Skeletal muscle cell (primary cell): Measurements from ENCODE around the gene DENND4B.
A peak's percentile ranks its signal among the peaks of the same experiment; 100 is the strongest.

Experiments used
- DNase-seq: peaks from one replicate; pipeline ENCODE4 v3.0.0-alpha.2; 2010; ENCODE audit warnings: low read depth
- H3K4me3 ChIP-seq: 2 replicates; pipeline ENCODE4 v1.5.1; 2011; ENCODE audit warnings: low read depth, mild to moderate bottlenecking, control low read depth, low read length, moderate library complexity

The DENND4B gene

DNA sequence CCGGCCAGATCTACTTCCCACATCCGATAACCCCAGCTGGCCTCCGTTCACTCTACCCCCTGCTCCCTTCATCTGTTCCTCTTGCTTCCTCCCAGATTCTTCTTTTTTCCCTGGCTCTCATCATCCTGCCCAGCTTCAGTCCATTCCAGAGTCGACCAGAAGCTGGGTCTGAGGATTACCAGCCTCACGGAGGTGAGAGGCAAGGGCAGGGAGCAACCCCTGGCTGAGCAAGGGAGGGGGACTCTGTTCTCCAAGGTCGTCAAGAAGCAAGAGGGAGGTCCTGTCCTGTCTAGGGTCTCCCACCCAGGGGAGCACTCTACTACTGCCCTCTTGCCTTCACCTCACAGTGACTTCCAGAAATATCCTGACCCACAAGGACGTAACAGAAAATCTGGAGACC, 27.0 kb upstream of the DENND4B start:
- DNase-seq = no peak
- H3K4me3 ChIP-seq = no peak overlapping the region

DNA sequence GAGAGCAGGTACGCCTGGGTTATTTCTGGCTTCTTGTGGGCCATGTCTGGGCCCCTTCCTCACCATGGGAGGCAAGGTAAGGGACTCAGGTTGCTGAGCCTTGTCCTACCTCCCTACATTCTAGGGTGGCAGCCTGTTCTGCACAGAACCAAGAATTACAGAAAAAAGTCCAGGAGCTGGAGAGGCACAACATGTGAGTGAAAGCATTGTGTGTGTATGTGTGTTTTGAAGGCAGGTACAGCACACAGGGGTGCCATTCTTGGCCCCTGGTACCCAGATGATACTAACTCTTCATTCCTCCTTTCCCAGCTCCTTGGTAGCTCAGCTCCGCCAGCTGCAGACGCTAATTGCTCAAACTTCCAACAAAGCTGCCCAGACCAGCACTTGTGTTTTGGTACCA, 26.6 kb upstream of the DENND4B start:
- no peak overlapping the region for H3K4me3 ChIP-seq
- DNase-seq = no peak

DNA sequence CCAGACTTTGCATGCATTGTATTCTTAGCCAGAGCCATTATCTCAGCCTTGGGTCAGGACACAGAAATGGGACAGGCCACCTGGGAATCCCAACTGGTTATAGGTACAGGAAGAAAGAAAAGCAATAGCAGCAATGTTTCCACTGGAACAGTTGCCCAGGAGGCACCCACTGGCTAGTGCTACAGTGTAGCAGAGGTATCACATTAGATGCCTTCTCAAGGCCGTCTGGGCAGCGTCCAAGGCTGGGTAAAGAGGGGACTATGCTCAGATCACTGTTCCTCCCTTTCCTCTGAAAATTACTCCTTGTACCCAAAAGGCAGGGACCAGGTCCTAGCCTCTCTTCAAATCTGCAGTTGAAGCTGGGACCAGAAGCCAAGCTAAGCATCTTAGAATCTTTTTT, 23.8 kb upstream of the DENND4B start:
- no peak overlapping the region for H3K4me3 ChIP-seq
- no peak for DNase-seq

DNA sequence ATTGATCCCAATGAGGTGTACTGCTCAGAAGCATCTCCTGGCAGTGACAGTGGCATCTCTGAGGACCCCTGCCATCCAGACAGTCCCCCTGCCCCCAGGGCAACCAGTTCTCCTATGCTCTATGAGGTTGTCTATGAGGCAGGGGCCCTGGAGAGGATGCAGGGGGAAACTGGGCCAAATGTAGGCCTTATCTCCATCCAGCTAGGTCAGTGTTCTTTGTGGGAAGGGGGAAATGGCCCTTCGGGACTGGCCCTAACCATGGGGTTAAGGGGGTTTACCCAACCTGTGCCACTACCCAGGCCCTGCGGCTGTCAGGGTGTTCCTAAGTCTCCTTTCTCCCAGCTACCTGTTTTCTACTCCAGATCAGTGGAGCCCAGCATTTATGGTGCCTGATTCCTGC, 22.5 kb upstream of the DENND4B start:
- H3K4me3 ChIP-seq = peak overlapping the region; percentile 63
- DNase-seq = no peak

DNA sequence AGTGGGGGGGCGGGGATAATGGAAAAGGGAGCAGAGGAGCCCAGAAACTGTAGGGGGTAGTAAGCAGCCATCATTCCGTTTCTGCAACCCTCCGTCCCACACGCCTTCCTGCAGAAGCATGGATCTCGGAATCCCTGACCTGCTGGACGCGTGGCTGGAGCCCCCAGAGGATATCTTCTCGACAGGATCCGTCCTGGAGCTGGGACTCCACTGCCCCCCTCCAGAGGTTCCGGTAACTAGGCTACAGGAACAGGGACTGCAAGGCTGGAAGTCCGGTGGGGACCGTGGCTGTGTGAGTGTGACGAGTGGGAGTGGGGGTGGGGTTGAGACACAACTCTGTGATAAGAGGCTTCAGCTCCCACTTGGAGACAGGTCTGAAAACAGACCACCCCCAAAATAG, 21.9 kb upstream of the DENND4B start:
- peak overlapping the region; percentile 63 for H3K4me3 ChIP-seq
- no peak for DNase-seq

DNA sequence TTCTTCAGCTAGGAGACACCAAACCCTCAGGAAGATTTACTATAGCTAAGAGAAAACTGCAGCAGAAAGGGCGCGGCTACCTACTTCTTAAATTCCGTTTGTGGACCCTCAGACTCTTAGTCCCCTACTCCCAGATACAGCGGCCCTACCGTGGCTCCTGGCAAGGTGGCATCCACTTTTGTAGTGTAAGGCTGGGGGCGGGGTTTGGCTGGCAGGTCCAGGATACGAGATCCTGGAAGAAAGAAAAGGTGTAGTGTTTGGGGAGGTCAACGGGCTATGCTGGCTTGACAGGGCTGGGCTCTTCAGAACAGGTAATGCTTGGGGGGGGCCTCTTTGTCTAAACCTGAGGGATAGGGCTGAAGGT, 21.5 kb upstream of the DENND4B start:
- H3K4me3 ChIP-seq = peak overlapping the region; percentile 63
- DNase-seq = no peak

DNA sequence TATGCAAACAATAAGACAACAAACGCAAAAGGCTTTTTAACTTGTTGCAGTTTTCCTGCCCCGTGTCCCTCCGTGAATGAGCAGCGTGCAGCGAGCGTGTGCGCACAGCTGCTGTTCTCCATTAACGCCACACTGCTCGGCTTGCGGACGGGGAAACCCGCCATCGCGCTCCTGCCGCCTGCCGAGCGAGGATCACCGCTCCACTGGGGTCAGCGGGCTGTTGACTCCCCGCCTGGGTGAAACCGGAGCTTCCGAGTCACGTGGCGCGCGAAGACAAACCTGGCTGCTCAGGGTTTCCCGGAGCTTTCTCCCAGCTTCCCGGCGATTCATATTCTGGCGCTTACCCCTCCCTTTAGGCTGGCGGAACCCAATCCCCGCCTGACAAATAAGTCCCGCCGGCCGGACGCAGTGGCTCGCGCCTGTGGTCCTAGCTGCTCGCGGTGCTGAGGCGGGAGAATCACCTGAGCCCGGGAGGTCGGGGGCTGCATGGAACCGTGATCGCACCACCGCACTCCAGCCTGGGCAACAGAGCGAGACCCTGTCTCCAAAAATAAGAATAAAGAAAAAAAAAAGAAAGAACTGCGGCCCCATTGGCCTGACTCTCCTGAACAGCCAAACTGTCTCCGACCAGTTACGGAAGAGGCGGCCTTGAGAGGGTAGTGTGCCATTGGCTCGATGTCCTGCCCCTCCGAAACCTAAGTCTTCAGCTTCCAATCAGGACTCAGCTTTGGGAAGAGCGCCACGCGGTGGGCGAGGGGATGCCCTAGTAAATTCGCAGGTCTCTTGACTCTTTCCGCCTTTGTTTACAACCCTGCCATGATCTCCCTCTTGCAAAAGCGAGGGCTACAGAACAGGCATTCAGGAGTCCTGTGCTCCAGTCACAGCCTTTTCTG, 20.8 kb upstream of the DENND4B start, which contains the start of gene CREB3L4:
Gene CREB3L4 (plus strand): TSS at position 796 of the 893 bp plus-strand sequence. CDS start 624 bp downstream, outside the sequence.
- DNase-seq = peak; percentile 97
- peak within 1 kb of the TSS; percentile 63 for H3K4me3 ChIP-seq

DNA sequence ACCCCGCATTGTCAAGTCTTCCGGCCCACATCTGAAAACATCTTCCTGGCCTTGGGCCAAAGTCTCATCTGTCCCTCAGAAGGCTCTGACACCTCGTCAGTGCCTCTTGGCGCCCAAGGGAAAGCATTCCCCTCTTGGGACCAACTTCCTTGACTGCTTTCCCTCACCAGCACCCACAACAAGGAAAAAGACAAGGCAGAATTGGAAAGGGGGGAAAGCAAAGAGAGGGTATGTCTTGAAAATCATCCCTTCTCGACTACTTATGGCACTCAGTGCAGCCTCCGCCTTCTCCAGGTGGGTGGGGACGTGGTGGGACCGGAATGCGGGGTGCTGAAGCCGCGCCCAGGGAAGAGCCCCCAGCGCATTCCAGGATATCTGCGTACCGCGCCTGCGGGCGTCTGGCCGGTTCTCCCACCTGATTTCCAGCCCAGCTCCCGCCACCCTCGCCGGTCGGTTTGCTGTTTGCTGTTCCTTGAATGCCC, 17.4 kb upstream of the DENND4B start:
- DNase-seq = no peak
- peak overlapping the region; percentile 71 for H3K4me3 ChIP-seq

DNA sequence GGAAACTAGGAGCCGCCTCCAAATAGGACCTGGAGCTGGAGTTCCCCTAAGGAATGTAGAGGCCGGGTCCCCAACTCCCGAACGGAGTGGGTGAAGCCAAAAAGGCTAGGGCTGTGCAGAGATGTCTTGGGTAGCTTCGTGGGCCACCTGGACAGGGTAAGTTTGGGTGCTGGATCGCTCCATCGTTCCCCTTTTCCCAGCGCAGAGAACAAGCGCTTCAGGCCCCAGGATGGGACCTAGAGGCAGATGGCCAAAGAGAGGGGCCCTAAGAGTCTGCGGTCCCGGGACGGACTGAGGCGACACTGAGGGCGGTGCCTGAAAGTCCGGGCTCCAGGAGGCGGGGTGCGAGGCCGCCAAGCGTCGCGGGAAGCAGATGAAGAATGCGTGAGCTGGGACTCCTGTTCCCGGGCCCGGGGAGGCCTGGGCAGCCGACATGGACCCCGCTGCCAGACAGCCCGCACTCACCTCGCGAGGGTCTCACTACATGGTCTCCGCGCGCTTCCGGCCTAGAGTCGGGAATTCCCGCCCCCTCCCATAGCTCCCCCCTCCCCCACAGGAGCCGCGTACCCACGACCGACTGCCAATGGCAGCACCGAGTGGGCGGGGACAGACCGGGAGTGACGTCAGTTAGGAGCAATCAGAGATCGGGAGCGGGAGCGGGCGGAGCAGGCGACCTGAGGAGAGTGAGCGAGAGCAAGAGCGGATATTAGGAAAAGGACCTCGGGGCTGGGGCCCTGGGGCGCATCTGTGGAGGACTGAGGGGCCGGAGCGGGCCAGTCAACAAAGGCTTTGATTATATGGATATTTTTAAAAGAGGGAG, 16.7 kb upstream of the DENND4B start, which contains the start of gene SLC39A1:
Gene SLC39A1 (minus strand): TSS at position 508 of the 820 bp plus-strand sequence. CDS start 822 bp downstream, outside the sequence.
- peak; percentile 87 for DNase-seq
- peak within 1 kb of the TSS; percentile 71 for H3K4me3 ChIP-seq

DNA sequence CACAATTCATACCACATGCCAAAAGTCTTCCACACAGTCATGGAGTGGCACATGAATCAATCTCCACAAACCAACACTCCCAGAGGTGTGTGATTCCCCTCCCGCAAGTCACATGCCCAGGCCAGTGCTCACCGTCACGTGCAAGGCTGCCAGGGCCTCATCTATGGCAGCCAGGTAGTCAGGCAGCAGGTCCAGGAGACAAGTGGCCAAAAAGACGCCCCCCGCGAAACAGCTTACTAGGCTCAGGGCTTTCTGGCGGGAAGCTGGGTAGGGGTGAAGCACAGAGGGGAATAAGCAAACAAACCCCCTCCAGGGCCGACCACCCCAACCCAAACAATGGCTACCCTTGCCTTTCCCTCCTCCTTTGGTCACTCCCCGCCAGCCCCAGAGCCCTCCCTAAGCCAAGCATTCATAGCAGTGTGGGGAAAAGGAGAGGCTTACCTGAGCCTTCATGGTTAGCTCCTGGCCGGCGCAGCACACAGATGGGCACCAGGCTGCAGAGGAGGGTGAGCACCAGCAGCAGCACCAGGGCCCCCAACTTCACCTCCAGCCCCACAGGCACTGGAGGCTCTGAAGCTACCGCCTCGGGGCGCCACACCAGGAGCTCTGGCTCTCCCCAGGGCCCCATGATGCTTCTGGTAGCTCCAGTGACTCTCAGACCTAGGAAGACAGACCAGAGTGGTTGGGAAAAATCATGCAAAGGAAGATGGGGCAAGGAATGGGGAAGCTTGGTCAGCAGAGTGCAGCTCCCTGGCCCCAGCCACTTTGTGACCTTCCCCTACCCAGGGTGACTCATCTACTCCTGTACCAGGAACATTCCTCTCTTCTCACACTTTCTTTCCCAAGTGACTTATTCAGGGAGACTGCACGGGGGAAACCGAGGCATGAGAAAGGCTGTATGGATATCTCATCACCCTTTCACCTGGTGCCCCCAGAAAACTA, 15.8 kb upstream of the DENND4B start:
- DNase-seq = no peak
- H3K4me3 ChIP-seq = peak overlapping the region; percentile 71

DNA sequence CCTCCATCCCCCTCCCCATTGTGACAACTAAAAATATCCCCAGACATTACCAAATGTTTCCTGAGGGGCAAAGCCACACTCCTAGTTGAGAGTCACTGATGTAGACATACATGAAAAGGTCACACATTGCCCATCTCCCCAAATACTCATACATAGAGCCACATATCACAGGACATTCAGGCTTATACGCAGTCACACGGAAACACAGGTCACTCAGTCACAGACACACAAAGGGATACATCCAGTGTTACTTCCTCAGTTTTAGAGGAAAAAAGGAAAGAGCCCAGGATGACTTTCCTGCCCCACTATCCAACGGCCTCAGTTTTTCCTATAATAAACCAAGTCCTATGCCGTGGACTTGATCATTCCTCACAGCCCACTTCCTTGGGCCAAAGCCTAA, 14.9 kb upstream of the DENND4B start:
- H3K4me3 ChIP-seq = peak overlapping the region; percentile 71
- no peak for DNase-seq

DNA sequence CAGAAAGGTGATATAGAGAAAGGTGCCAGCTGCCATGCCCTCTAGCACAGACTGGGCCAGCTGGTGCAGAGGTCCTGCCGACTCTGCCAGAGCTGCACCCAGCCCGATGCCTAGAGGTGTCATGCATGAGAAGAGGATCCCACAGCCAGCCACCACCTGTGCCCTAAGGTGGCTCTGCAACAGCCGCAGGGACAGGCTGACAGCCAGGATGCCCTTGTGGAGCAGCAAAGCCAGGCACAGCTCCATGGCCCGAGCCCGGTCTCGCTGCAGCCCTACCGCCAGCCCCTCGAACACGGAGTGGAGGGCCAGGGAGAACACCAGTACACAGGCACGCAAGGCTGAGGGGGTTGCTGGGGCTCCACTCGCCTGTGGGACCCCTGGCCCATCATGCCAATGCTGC, 13.7 kb upstream of the DENND4B start:
- no peak overlapping the region for H3K4me3 ChIP-seq
- no peak for DNase-seq

DNA sequence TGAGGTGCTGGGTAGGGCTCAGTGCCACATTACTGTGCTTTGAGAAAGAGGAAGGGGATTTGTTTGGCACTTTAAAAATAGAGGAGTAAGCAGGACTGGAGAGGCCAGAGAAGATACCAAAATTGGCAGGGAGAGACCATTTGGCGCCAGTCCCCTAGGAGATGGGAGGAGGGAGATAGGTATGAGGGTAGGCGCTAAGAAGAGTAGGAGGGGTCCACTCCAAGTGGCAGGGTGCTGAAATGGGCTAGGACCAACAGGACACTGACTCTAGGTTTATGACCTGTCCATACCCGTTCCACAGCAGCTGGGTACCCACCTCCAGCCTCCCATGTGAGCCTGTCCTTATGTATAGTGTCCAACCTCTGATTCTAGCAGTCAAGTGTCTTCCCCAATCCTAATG, 12.9 kb upstream of the DENND4B start:
- no peak overlapping the region for H3K4me3 ChIP-seq
- no peak for DNase-seq

DNA sequence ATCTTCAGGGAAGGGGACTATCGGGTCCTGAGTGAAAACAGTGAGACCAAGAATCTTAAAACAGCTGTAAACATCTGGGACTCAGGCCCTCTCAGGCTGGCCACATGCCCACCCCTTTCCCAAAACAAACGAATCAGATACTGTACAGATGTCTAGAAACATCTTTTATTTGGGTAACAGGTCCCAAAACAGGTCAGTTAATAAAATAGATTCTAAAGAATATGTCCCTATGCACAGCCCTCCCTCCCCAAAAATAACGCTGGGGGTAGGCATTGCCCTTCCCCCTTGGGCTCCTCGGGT, 12.4 kb upstream of the DENND4B start:
- no peak for DNase-seq
- H3K4me3 ChIP-seq = no peak overlapping the region

DNA sequence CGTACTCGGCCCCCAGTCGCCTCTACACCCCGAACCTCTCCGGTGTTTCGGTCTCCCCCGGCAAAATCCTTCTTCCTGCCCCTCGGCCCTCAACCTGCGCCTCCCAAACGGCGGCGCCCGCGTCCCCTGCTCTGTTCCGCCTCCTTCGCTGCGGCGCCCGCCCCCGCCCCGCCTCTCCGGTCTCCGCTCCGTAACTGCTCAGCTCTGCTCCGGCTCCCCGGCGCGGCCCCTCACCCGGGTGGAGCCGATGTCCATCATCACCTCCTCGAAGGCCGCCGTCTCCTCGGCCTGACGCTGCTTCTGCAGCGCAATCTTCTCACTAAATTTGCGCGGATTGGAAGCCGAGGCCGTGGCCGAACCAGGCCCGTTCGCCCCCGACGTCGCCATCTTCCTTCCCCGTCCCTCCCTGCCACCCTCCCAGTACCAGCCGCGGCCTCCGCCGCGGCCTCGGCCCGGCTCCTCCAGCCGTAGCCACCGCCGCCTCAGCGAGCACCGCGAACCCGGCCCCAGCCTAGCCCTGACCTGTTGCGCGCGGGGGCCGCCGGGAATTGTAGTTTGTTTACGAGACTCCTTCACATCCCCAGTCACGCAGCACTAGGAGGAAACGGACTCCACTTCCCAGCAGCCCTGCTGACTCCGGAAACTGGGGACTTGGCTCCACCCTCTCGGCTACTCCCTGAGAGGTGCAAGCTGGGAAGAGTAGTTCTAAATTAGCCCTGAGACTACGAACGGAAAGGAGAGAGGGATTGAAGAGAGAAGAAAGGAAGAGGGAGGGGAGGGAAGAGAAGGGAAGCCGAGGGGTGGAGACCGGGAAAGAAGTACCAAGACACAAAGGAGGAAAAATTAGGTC, 11.8 kb upstream of the DENND4B start, which contains the start of gene CRTC2:
Gene CRTC2 (minus strand): TSS at position 502 of the 850 bp plus-strand sequence. CDS start 115 bp downstream, at position 387.
- DNase-seq = peak; percentile 94
- peak within 1 kb of the TSS; percentile 76 for H3K4me3 ChIP-seq

DNA sequence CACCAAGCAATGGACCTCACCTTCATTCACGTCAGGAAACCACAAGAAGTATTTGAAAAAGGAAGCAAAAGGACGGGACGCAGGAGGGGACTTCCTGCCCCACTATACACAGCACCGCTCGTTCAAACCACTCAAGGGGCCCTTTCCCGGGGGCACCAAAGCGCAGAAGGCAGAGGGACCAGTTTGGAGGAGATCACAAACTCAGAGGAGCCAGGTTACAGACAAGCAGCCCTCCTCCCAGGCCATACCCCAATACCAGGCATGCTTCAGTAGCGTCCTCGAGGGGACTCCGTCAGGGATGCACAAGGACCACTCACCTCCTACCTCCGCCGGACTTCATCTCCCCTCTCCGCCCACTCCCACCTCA, 11.2 kb upstream of the DENND4B start:
- no peak for DNase-seq
- H3K4me3 ChIP-seq = peak overlapping the region; percentile 76

DNA sequence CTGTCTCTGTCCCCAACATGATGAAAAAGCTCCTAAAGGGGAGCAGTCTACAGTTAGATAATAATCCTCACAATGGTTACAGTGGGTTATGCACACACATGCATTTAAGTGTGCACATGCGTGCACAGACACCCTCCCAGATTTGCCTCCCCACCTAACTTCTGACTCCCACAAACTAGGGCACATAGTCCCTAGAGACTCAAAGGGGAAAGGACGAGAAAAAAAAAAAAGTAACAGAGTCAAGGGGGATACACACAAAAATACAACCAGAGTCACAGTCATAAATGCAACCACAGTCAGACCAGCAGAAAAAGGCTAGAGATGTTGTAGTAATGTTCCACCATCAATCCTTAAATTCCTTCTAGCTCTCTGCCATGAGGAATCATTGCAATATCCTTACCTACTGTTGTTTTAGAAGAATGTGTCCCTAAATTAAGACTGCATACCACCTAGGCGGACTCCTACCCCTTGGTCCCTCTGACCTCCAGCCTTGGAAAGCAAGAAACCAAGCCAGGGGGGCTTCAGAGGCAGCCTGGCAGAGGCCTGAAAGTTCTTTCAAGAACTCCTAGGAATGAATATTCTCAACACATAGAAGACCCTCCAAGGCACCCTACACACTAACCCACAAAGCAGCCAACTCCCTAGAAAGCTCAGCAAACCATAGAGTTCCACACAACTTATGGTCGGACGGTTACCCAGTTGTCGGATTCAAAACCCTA, 10.6 kb upstream of the DENND4B start:
- H3K4me3 ChIP-seq = peak overlapping the region; percentile 76
- DNase-seq = no peak

DNA sequence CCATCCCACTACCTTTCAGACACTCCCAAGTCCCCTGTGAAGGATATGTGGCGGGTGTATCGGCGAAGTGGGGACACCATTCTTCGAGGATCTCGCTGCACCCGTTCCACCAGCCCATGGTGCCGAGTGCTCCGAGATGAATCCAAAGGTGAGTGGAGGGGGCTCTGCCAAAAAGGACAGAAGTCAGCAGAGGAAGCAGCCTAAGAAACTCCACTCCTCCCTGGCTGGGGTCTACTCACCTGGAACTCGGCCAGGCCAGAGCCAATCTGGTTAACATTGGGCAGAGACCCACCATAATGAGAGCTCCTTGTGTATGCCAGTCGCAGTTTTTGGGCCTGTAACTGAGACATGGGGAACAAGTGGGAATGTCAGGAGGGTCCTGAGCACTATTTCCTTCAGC, 8.3 kb upstream of the DENND4B start:
- DNase-seq = no peak
- H3K4me3 ChIP-seq = no peak overlapping the region
